ENCODE measurements around the gene TNS4.

TNS4 gene

GRCh38 chr17:40535924-40536294 is 34.5 kb upstream of the TNS4 start:
- DNase-seq, result no peak

- DNase-seq, result no peak
Measured at GRCh38 chr17:40535438-40535837, 34.0 kb upstream of the TNS4 start.

GRCh38 chr17:40534371-40535189 is 33.2 kb upstream of the TNS4 start:
- DNase-seq, result no peak

GRCh38 chr17:40533896-40534295 is 32.5 kb upstream of the TNS4 start:
- DNase-seq, result no peak

GRCh38 chr17:40532520-40533253 is 31.3 kb upstream of the TNS4 start:
- DNase-seq, result no peak

- DNase-seq, result no peak
Measured at GRCh38 chr17:40531051-40531991, 29.9 kb upstream of the TNS4 start.

GRCh38 chr17:40530531-40530994 is 29.1 kb upstream of the TNS4 start:
- DNase-seq, result no peak

GRCh38 chr17:40529991-40530390 is 28.6 kb upstream of the TNS4 start:
- no peak for DNase-seq

GRCh38 chr17:40528692-40529417 is 27.4 kb upstream of the TNS4 start:
- no peak for DNase-seq

- DNase-seq, result no peak
Measured at GRCh38 chr17:40526668-40527067, 25.2 kb upstream of the TNS4 start.

GRCh38 chr17:40525294-40525693 is 23.9 kb upstream of the TNS4 start:
- DNase-seq, result no peak

GRCh38 chr17:40524243-40524965 is 23.0 kb upstream of the TNS4 start:
- no peak for DNase-seq

GRCh38 chr17:40522961-40523310 is 21.5 kb upstream of the TNS4 start:
- no peak for DNase-seq

GRCh38 chr17:40522250-40522960 is 21.0 kb upstream of the TNS4 start:
- DNase-seq, result no peak

GRCh38 chr17:40520991-40521453 is 19.6 kb upstream of the TNS4 start:
- no peak for DNase-seq

- DNase-seq, result no peak
Measured at GRCh38 chr17:40519089-40519775, 17.8 kb upstream of the TNS4 start.

- DNase-seq, result no peak
Measured at GRCh38 chr17:40518401-40519088, 17.1 kb upstream of the TNS4 start.

GRCh38 chr17:40517981-40518380 is 16.6 kb upstream of the TNS4 start:
- DNase-seq, result no peak

- DNase-seq, result no peak
Measured at GRCh38 chr17:40517286-40517662, 15.9 kb upstream of the TNS4 start.

Data from NCI-H2029 (cell line).